ENCODE results near the gene STN1.
A peak's percentile ranks its signal among the peaks of the same experiment; 100 is the strongest.

Gene STN1
- total RNA-seq = 15.4 to 26.7 reads per million in 2 donors

DNA sequence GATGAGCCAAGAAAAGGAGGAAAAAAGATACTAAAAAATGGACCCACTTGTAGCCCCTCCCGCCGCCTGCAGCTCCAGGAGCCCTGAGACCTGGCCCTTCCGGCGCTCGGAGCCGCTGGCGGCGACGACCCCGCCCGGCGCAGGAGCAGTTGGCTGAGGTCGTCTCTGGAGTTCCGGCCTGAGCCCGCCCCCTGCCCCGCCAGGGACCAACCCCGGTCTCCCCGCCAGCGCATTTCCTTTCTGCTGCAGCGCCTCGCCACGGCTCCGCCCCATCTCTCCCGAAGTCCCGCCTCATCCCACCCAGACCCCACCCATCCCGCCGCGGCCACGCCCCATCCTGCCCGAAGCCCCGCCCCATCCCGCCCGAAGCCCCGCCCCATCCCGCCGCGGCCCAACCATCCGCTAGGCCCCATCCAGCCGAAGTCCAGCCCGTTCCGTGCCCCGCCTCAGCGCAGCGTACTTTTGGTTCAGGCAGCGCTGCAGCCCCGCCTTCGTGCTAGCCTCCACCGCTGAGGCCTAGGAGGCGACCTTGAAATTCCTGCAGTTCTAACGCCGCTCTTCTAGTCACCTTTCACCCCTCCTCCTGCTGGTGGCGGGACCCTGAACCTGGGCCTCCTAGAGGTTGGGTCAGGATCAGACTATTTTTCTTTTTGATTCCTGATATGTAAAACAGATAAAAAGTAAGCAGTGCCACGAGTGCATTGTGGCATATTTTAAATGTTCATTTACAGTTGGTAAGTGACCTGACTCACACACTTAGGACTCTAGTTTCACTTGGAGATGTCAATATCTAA is at the start of gene STN1:
STN1 (minus strand) TSS at position 132 of the 794 bp plus-strand sequence. CDS start 590 bp downstream, outside the sequence.
- DNase-seq = peak; percentile 92

- no peak for DNase-seq
Observed at GRCh38 chr10:103967448-103968071, 49.6 kb upstream of the STN1 start.

GRCh38 chr10:103966671-103967447 is 48.9 kb upstream of the STN1 start, which contains the start of gene SLK:
Gene SLK, plus strand, starts transcription at chr10:103967140. Its CDS starts 606 bp downstream, at chr10:103967746.
- DNase-seq = peak; percentile 75

- no peak for DNase-seq
Observed at GRCh38 chr10:103960103-103960502, 42.1 kb upstream of the STN1 start.

GRCh38 chr10:103958996-103959395 is 41.0 kb upstream of the STN1 start:
- DNase-seq = no peak

DNA sequence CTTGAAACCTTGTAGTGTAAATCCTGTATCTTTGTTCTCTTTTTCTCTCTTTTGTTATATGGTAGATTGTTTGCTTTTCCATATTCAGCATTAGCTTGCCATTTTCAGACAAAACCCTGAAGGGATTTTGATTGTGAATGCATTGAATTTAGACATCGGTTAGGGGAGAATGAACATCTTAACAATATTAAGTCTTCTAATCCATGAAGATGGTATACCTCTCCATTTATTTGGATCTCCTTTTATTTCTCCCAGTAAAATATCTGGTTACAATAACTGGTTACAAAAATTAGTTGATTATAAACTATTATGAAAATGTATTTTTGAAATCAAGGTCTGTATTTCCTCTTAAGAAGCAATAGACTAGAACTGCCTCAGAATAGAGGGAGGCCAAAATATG is 36.6 kb upstream of the STN1 start:
- no peak for DNase-seq

DNA sequence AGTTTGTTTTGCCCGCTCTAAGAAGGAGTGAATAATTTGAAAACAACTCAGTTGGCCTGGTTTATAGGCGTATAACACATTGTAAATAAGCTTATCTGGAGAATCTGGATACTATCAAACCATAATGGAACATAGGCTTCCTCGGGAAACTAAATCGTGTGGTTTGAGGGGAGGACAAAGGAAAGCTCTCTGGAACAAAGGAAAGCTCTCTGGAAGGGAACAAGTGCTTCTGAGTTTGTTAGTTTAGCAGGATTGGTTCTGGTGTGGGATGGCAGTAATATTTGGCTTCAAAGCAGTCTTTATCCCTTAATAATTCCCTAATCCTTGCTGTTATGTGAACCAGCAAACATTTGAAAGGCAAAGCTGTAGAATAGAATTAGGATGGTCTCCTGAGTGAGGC is 34.0 kb upstream of the STN1 start:
- DNase-seq = no peak

DNA sequence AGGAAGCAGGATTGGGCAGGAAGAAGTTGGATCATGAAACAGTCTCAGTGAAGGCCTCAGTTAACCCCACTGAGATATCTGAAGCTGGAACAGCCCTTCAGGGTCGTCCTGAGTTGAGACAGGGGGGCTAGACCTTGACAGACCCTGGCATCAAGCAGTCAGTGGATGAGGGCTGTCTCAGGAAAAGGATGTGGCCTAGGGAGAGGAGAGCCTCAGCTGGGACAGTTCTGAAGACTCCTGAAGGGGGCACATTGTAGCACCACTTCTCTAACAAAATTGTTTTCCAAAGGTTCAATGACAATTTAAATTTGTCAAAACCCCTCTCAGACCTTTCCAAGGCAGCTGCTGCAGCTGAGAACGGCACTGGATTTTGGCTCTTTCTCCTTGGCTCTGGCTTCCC is 33.2 kb upstream of the STN1 start:
- no peak for DNase-seq

- DNase-seq = no peak
Observed at GRCh38 chr10:103949728-103950127, 31.7 kb upstream of the STN1 start.

GRCh38 chr10:103947799-103948516 is 30.0 kb upstream of the STN1 start:
- no peak for DNase-seq

- no peak for DNase-seq
Observed at GRCh38 chr10:103942866-103943265, 24.9 kb upstream of the STN1 start.

DNA sequence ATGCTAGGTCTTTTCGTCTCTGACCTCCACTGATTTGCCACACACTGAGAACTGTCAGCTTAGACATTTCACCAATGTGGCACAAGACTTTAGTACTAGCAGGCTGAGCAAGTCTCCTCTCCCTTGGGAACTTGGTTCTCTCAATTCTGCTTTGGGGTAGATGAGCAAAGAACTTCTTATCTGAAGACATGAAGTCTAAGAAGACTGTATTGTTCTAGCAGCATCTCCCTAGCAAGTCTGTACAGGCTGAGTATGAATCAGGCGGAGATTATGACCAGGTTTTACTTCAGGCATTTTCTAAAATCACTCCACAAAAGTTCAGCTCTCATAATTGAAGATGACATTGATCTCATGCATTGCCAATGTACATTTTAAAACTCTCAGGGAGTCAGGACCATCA is 23.8 kb upstream of the STN1 start:
- DNase-seq = no peak

GRCh38 chr10:103939522-103939921 is 21.5 kb upstream of the STN1 start:
- no peak for DNase-seq

- no peak for DNase-seq
Observed at GRCh38 chr10:103936022-103936421, 18.0 kb upstream of the STN1 start.

- DNase-seq = no peak
Observed at GRCh38 chr10:103934308-103934707, 16.3 kb upstream of the STN1 start.

GRCh38 chr10:103933557-103934121 is 15.7 kb upstream of the STN1 start:
- DNase-seq = no peak

GRCh38 chr10:103932971-103933370 is 15.0 kb upstream of the STN1 start:
- no peak for DNase-seq

DNA sequence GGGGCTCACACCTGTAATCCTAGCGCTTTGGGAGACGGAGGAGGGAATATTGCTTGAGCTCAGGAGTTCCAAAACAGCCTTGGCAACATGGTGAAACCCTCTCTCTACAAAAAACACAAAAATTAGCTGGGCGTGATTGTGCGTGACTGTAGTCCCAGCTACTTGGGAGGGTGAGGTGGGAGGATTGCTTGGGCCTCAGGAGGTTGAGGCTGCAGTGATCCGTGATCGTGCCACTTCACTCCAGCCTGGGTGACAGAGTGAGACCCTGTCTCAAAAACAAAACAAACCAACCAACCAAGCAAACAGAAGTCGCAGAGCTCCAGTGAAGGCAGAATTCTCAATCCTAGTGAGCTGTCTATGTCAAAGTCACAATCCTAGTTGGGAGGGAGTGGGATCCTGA is 14.3 kb upstream of the STN1 start:
- DNase-seq = no peak

DNA sequence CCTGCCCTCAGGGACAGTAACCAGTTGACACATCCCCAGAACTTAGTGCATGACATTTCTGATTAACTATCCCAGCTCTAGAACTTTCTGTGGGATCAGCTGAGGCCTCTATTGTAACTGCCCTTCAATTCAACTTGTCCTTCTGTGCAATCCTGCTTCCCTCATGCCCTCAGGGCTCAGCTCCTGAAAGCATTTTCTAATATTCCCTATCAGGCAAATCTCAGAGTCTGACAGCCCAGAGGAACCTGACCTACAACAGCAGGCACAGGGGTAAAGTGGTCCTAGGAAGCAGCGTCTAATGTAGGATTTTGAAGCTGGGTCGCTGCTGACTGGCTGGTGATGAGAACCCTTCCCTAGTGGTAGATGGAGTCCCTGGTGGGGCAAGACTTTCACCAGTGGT is 13.6 kb upstream of the STN1 start:
- no peak for DNase-seq

DNA sequence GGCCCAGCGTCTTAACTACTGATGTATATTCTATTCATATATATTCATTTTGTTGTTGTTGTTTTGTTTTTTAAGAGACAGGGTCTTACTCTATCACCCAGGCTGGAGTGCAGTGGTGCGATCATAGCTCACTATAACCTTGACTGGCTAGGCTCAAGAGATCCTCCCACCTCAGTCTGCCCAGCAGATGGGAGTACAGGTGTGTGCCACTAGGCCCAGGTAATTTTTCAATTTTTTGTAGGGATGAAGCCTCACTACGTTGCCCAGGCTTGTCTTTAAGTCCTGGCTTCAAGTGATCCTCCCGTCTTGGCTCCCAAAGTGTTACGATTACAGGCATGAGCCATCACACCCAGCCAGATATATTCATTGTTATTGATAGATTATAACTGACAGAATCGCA is 12.9 kb upstream of the STN1 start:
- no peak for DNase-seq

GRCh38 chr10:103930449-103930848 is 12.5 kb upstream of the STN1 start:
- no peak for DNase-seq

- DNase-seq = no peak
Observed at GRCh38 chr10:103929381-103929921, 11.5 kb upstream of the STN1 start.

All from T-helper 9 cell (primary cell).